CD14-positive monocyte (primary cell): ENCODE measurements around the gene ACSL5. TPM values are rescaled to one million over a fixed set of nuclear protein-coding genes. Genes with fewer than 3 reads are reported as not detected.

ENCODE experiments used
- DNase-seq, 3 donors: peaks; one replicate each; pipeline ENCODE4 v3.0.0-alpha.2; 2011 to 2022
- H2AFZ ChIP-seq: 2 replicates; pipeline ENCODE4 v1.6.0; 2012; ENCODE audit warnings: mild to moderate bottlenecking, low read depth, low read length, inconsistent platforms; ENCODE audit not compliant: insufficient read depth, poor library complexity, severe bottlenecking
- H3K27ac ChIP-seq, 2 donors: 1 replicate in 1 of 2; 2 replicates in 1 of 2; pipeline ENCODE4 v1.5.1; 2012 to 2013; ENCODE audit warnings: low read length in 2 of 2, control low read depth in 1 of 2, inconsistent platforms in 1 of 2, low read depth in 1 of 2, mild to moderate bottlenecking in 1 of 2
- H3K27me3 ChIP-seq, 2 donors: one replicate each; pipeline versions ENCODE4 v1.6.0 to v1.6.1; 2011 to 2013; ENCODE audit warnings: low read length in 2 of 2; ENCODE audit not compliant: control insufficient read depth in 2 of 2, insufficient read depth in 2 of 2
- H3K36me3 ChIP-seq, 2 donors: replicated peaks in 1 of 2; 1 replicate in 1 of 2; 2 replicates in 1 of 2; pipeline versions ENCODE4 v1.5.1 to v1.6.1; 2012 to 2013; ENCODE audit warnings: low read length in 2 of 2, control low read depth in 1 of 2, inconsistent platforms in 1 of 2, mild to moderate bottlenecking in 1 of 2; ENCODE audit not compliant: insufficient read depth in 2 of 2, control insufficient read depth in 1 of 2
- H3K4me1 ChIP-seq, 2 donors: 1 replicate in 1 of 2; 2 replicates in 1 of 2; pipeline versions ENCODE4 v1.5.1 to v1.6.1; 2012 to 2013; ENCODE audit warnings: low read length in 2 of 2, control low read depth in 1 of 2, inconsistent platforms in 1 of 2, mild to moderate bottlenecking in 1 of 2, moderate library complexity in 1 of 2; ENCODE audit not compliant: insufficient read depth in 2 of 2, control insufficient read depth in 1 of 2
- H3K4me2 ChIP-seq: replicated peaks from 2 replicates; pipeline ENCODE3; 2012; ENCODE audit warnings: low read length, moderate library complexity, mild to moderate bottlenecking; ENCODE audit not compliant: poor library complexity, severe bottlenecking; ENCODE audit errors: extremely low read depth
- H3K4me3 ChIP-seq, 3 experiments: fragments of 200-600 bp in 1 of 3; sonication (generic) in 1 of 3; replicated peaks in 1 of 3; 1 replicate in 2 of 3; 2 replicates in 1 of 3; pipeline ENCODE4 v1.5.1; 2011 to 2013; ENCODE audit warnings: low read length in 3 of 3, mild to moderate bottlenecking in 3 of 3, control low read depth in 2 of 3, low read depth in 2 of 3, inconsistent platforms in 1 of 3, moderate library complexity in 1 of 3
- H3K79me2 ChIP-seq: 2 replicates; pipeline ENCODE4 v1.6.0; 2012; ENCODE audit warnings: mild to moderate bottlenecking, control low read depth, inconsistent platforms, low read length, moderate library complexity; ENCODE audit not compliant: insufficient read depth
- H3K9ac ChIP-seq: 2 replicates; pipeline ENCODE4 v1.6.0; 2017; ENCODE audit warnings: low read length, mild to moderate bottlenecking; ENCODE audit not compliant: insufficient read depth, poor library complexity, severe bottlenecking
- H3K9me3 ChIP-seq, 2 donors: replicated peaks in 1 of 2; 1 replicate in 1 of 2; 2 replicates in 1 of 2; pipeline versions ENCODE4 v1.5.1 to v1.6.1; 2012 to 2013; ENCODE audit warnings: low read length in 2 of 2, control low read depth in 1 of 2; ENCODE audit not compliant: control insufficient read depth in 1 of 2, insufficient read depth in 1 of 2
- H4K20me1 ChIP-seq: 2 replicates; pipeline ENCODE4 v1.6.0; 2012; ENCODE audit warnings: mild to moderate bottlenecking, low read length, control low read depth, moderate library complexity; ENCODE audit not compliant: insufficient read depth
- H3K27ac Mint-ChIP-seq, 7 donors: one replicate each; pipeline ENCODE4 v1.8.0; 2020; ENCODE audit warnings: mild to moderate bottlenecking in 7 of 7, mixed read lengths in 7 of 7, moderate library complexity in 6 of 7, inconsistent platforms in 2 of 7
- H3K27me3 Mint-ChIP-seq, 3 donors: one replicate each; pipeline ENCODE4 v1.8.0; 2021 to 2022; ENCODE audit warnings: low read depth in 3 of 3, mild to moderate bottlenecking in 3 of 3, mixed read lengths in 3 of 3, moderate library complexity in 3 of 3, inconsistent platforms in 1 of 3
- H3K36me3 Mint-ChIP-seq, 2 donors: one replicate each; pipeline ENCODE4 v1.8.0; 2020; ENCODE audit warnings: mixed read lengths in 2 of 2, inconsistent platforms in 1 of 2, mild to moderate bottlenecking in 1 of 2
- H3K4me1 Mint-ChIP-seq: one replicate; pipeline ENCODE4 v1.8.0; 2020; ENCODE audit warnings: mild to moderate bottlenecking, mixed read lengths
- H3K4me3 Mint-ChIP-seq, 2 donors: one replicate each; pipeline ENCODE4 v1.8.0; 2020; ENCODE audit warnings: mild to moderate bottlenecking in 2 of 2, mixed read lengths in 2 of 2, moderate library complexity in 1 of 2
- H3K9me3 Mint-ChIP-seq, 7 donors: one replicate each; pipeline ENCODE4 v1.8.0; 2020 to 2022; ENCODE audit warnings: mixed read lengths in 7 of 7, mild to moderate bottlenecking in 6 of 7, moderate library complexity in 6 of 7, inconsistent platforms in 2 of 7
- WGBS: methylation state at CpG from one replicate; pipeline ENCODE4 v1.1.5; 2013; ENCODE audit warnings: missing lambda C conversion rate; ENCODE audit not compliant: insufficient coverage; 5-methylcytosine and 5-hydroxymethylcytosine counted together
- intact Hi-C, 2 donors: fragments of 100-400 bp; cut with micrococcal nuclease; formaldehyde crosslinking; loops; one replicate each; pipeline versions ENCODE4 v1.15.0 to v1.15.1; 2023
- polyA plus RNA-seq, 3 donors: library from polyadenylated mRNA; depleted of rRNA in 1 of 3; unstranded in 2 of 3; stranded (reverse) in 1 of 3; fragments of 300-500 nt in 2 of 3; fragments of >200 nt in 1 of 3; fragmentation: Illumina TruSeq in 2 of 3; gene quantifications; 1 replicate in 2 of 3; 2 replicates in 1 of 3; pipeline ENCODE4 v1.2.3, GENCODE V29; 2012 to 2021
- TF ChIP-seq, protein P1 (sequence below): fragments of 200-600 bp; IDR thresholded peaks from one replicate; pipeline ENCODE4 v1.8.0; 2022; ENCODE audit warnings: antibody characterized with exemption, mild to moderate bottlenecking

ACSL5 gene
- polyA plus RNA-seq, 3 donors = 27.5 to 44.4 (median 37.5) TPM

- TF ChIP-seq, protein P1, sequence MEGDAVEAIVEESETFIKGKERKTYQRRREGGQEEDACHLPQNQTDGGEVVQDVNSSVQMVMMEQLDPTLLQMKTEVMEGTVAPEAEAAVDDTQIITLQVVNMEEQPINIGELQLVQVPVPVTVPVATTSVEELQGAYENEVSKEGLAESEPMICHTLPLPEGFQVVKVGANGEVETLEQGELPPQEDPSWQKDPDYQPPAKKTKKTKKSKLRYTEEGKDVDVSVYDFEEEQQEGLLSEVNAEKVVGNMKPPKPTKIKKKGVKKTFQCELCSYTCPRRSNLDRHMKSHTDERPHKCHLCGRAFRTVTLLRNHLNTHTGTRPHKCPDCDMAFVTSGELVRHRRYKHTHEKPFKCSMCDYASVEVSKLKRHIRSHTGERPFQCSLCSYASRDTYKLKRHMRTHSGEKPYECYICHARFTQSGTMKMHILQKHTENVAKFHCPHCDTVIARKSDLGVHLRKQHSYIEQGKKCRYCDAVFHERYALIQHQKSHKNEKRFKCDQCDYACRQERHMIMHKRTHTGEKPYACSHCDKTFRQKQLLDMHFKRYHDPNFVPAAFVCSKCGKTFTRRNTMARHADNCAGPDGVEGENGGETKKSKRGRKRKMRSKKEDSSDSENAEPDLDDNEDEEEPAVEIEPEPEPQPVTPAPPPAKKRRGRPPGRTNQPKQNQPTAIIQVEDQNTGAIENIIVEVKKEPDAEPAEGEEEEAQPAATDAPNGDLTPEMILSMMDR = no peak
- no peak overlapping the region for H3K9ac ChIP-seq
- Mint-ChIP-seq H3K27me3 (peaks cover 0 to 5% (median 4%) of the 10 kb centered on the region in 3 donors), H3K9me3 (peaks cover 3 to 14% (median 11%) of the 10 kb centered on the region in 7 donors), H3K4me3 (no peak overlapping the region), H3K4me1 (no peaks in the 10 kb centered on the region), H3K36me3 (no peaks in the 10 kb centered on the region), H3K27ac (no peak overlapping the region)
- H3K27me3 ChIP-seq = peaks cover 0 to 2% of the 10 kb centered on the region in 2 donors
- H3K27ac ChIP-seq = no peak overlapping the region
- H3K79me2 ChIP-seq = no peaks in the 10 kb centered on the region
- H3K4me2 ChIP-seq = no peak overlapping the region
- intact Hi-C loops = no loop called here
- H3K36me3 ChIP-seq = no peaks in the 10 kb centered on the region
- no peaks in the 10 kb centered on the region for H4K20me1 ChIP-seq
- no peaks in the 10 kb centered on the region for H3K9me3 ChIP-seq
- H3K4me1 ChIP-seq = no peaks in the 10 kb centered on the region
- WGBS = 96% methylated on average over 4 of the region's 4 CpGs
- no peak for DNase-seq
- H3K4me3 ChIP-seq = no peak overlapping the region
- H2AFZ ChIP-seq = no peak overlapping the region
These were observed 6.4 kb upstream of the ACSL5 start for GRCh38 chr10:112367516-112367915.

DNA sequence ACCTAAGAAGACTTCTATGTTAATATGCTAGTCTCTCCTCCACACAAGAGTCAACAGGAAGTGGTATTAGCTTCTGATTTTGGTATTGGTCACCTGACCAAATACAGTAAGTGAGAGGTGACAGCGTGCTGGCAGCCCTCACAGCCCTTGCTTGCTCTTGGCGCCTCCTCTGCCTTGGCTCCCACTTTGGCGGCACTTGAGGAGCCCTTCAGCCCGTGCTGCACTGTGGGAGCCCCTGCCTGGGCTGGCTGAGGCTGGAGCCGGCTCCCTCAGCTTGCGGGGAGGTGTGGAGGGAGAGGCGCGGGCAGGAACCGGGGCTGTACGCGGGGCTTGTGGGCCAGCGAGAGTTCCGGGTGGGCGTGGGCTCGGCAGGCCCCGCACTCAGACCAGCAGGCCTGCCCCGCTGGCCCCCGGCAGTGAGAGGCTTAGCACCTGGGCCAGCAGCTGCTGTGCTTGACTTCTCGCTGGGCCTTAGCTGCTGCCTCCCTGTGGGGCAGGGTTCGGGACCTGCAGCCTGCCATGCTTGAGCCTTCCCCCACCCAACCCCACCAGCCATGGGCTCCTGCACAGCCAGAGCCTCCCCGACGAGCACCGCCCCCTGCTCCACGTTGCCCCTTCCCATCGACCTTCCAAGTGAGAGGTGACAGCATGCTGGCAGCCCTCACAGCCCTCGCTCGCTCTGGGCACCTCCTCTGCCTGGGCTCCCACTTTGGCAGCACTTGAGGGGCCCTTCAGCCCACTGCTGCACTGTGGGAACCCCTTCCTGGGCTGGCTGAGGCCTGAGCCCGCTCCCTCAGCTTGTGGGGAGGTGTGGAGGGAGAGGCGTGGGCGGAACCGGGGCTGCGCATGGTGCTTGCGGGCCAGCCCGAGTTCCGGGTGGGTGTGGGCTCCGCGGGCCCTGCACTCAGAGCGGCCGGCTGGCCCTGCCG is 4.2 kb upstream of the ACSL5 start:
- no peak for DNase-seq
- Histone ChIP-seq H3K4me2 (no peak overlapping the region), H3K9ac (no peak overlapping the region), H3K27me3 (peaks cover 0 to 2% of the 10 kb centered on the region in 2 donors), H3K36me3 (no peaks in the 10 kb centered on the region), H2AFZ (no peak overlapping the region), H4K20me1 (no peaks in the 10 kb centered on the region), H3K4me3 (no peak overlapping the region), H3K9me3 (no peaks in the 10 kb centered on the region), H3K27ac (no peak overlapping the region), H3K4me1 (peaks cover 3 to 4% of the 10 kb centered on the region in 2 donors), H3K79me2 (no peaks in the 10 kb centered on the region)
- Mint-ChIP-seq H3K27ac (no peak overlapping the region), H3K9me3 (peaks cover 3 to 14% (median 11%) of the 10 kb centered on the region in 7 donors), H3K36me3 (no peaks in the 10 kb centered on the region), H3K4me1 (peaks cover 6% of the 10 kb centered on the region), H3K4me3 (no peak overlapping the region), H3K27me3 (peaks cover 0 to 3% (median 3%) of the 10 kb centered on the region in 3 donors)
- intact Hi-C loops = no loop called here
- 95% methylated on average over 38 of the region's 40 CpGs for WGBS
- TF ChIP-seq, protein P1 = no peak
